Neural cell (in vitro differentiated cells): ENCODE measurements around the gene WBP11. TPM values are rescaled to one million over a fixed set of nuclear protein-coding genes. Genes with fewer than 3 reads are reported as not detected.

Source experiments
- H2AFZ ChIP-seq: fragments of 200-600, 300-800 bp; sonication (generic), shearing (Covaris generic); 2 replicates; pipeline ENCODE4 v1.6.0; 2014; ENCODE audit warnings: low read depth, mild to moderate bottlenecking, antibody characterized with exemption, low read length, moderate library complexity
- H3F3A ChIP-seq: fragments of 200-600 bp; shearing (Covaris generic); 2 replicates; pipeline ENCODE4 v1.6.1; 2016; ENCODE audit warnings: mild to moderate bottlenecking, moderate library complexity, mixed read lengths, antibody characterized with exemption, low read length; ENCODE audit not compliant: insufficient read depth, poor library complexity, severe bottlenecking
- H3K27ac ChIP-seq: fragments of 200-600, 300-800 bp; sonication (generic), shearing (Covaris generic); 2 replicates; pipeline ENCODE4 v1.5.1; 2014; ENCODE audit warnings: mild to moderate bottlenecking, low read length, moderate library complexity
- H3K27me3 ChIP-seq: fragments of 300-800, 200-600 bp; sonication (generic), shearing (Covaris generic); 2 replicates; pipeline ENCODE4 v1.6.0; 2014; ENCODE audit warnings: mild to moderate bottlenecking, low read depth, low read length, moderate library complexity; ENCODE audit not compliant: insufficient read depth
- H3K36me3 ChIP-seq: fragments of 300-800, 200-600 bp; sonication (generic), shearing (Covaris generic); 2 replicates; pipeline ENCODE4 v1.5.1; 2014; ENCODE audit warnings: mild to moderate bottlenecking, antibody characterized with exemption, low read length, moderate library complexity; ENCODE audit not compliant: insufficient read depth
- H3K4me2 ChIP-seq: fragments of 300-800, 200-600 bp; sonication (generic), shearing (Covaris generic); 2 replicates; pipeline ENCODE4 v1.6.0; 2014; ENCODE audit warnings: mild to moderate bottlenecking, low read length
- H3K4me3 ChIP-seq: fragments of 300-800, 200-600 bp; sonication (generic), shearing (Covaris generic); 2 replicates; pipeline ENCODE4 v1.5.1; 2014; ENCODE audit warnings: mild to moderate bottlenecking, low read length, moderate library complexity
- H3K79me2 ChIP-seq: fragments of 200-600 bp; shearing (Covaris generic); replicated peaks from 2 replicates; pipeline ENCODE4 v1.6.0; 2014; ENCODE audit warnings: mild to moderate bottlenecking, low read length, moderate library complexity; ENCODE audit not compliant: insufficient read depth
- H3K9ac ChIP-seq: fragments of 300-800, 200-600 bp; sonication (generic), shearing (Covaris generic); 2 replicates; pipeline ENCODE4 v1.6.1; 2016; ENCODE audit warnings: mild to moderate bottlenecking, low read length, mixed read lengths
- H3K9me2 ChIP-seq: fragments of 200-600 bp; shearing (Covaris generic); 2 replicates; pipeline ENCODE4 v1.6.1; 2016; ENCODE audit warnings: mild to moderate bottlenecking, low read length, mixed read lengths; ENCODE audit not compliant: insufficient read depth
- H3K9me3 ChIP-seq: fragments of 200-600, 300-800 bp; sonication (generic), shearing (Covaris generic); 2 replicates; pipeline ENCODE4 v1.6.1; 2016; ENCODE audit warnings: mild to moderate bottlenecking, mixed run types, low read length, moderate library complexity, mixed read lengths
- H4K20me1 ChIP-seq: fragments of 200-600 bp; shearing (Covaris generic); 2 replicates; pipeline ENCODE4 v1.6.1; 2016; ENCODE audit warnings: mild to moderate bottlenecking, mixed run types; ENCODE audit not compliant: insufficient read depth
- CTCF ChIP-seq: fragments of 450-650 bp; IDR thresholded peaks from 2 replicates; pipeline ENCODE4 v1.5.1; 2014; ENCODE audit warnings: antibody characterized with exemption, mild to moderate bottlenecking, moderate library complexity; ENCODE audit not compliant: poor library complexity, severe bottlenecking
- EP300 ChIP-seq: fragments of 450-650 bp; conservative IDR thresholded peaks from 2 replicates; pipeline ENCODE4 v1.6.1; 2014; ENCODE audit warnings: antibody characterized with exemption, mild to moderate bottlenecking, moderate library complexity; ENCODE audit not compliant: poor library complexity, severe bottlenecking
- EZH2 ChIP-seq: fragments of 200-600, 300-800 bp; shearing (Covaris generic), sonication (generic); IDR thresholded peaks from 2 replicates; pipeline ENCODE4 v1.6.1; 2014; ENCODE audit warnings: antibody characterized with exemption, low read length, borderline replicate concordance, mild to moderate bottlenecking; ENCODE audit not compliant: insufficient read depth, poor library complexity, severe bottlenecking
- MXI1 ChIP-seq: fragments of 450-650 bp; conservative IDR thresholded peaks from 2 replicates; pipeline ENCODE4 v1.6.1; 2014; ENCODE audit warnings: antibody characterized with exemption, mild to moderate bottlenecking; ENCODE audit not compliant: poor library complexity, severe bottlenecking
- POLR2AphosphoS5 ChIP-seq: IDR thresholded peaks from 2 replicates; pipeline ENCODE4 v1.6.1; 2012
- RAD21 ChIP-seq: fragments of 450-650 bp; conservative IDR thresholded peaks from 2 replicates; pipeline ENCODE4 v1.6.1; 2014; ENCODE audit warnings: antibody characterized with exemption, mild to moderate bottlenecking, moderate library complexity
- REST ChIP-seq: IDR thresholded peaks from 2 replicates; pipeline ENCODE4 v1.6.1; 2012; ENCODE audit warnings: borderline replicate concordance
- SMC3 ChIP-seq: fragments of 450-650 bp; conservative IDR thresholded peaks from 2 replicates; pipeline ENCODE4 v1.6.1; 2014; ENCODE audit warnings: antibody characterized with exemption, mild to moderate bottlenecking, moderate library complexity; ENCODE audit not compliant: poor library complexity
- TAF1 ChIP-seq: IDR thresholded peaks from 2 replicates; pipeline ENCODE4 v1.6.1; 2012; ENCODE audit warnings: low read depth
- polyA plus RNA-seq: library from polyadenylated mRNA; depleted of rRNA; stranded (reverse); fragments of >200 nt; gene quantifications from 2 replicates; pipeline ENCODE4 v1.2.3, GENCODE V29; 2014

The WBP11 gene
- polyA plus RNA-seq, 1 donor from 2014 or later: 12.9 TPM

DNA sequence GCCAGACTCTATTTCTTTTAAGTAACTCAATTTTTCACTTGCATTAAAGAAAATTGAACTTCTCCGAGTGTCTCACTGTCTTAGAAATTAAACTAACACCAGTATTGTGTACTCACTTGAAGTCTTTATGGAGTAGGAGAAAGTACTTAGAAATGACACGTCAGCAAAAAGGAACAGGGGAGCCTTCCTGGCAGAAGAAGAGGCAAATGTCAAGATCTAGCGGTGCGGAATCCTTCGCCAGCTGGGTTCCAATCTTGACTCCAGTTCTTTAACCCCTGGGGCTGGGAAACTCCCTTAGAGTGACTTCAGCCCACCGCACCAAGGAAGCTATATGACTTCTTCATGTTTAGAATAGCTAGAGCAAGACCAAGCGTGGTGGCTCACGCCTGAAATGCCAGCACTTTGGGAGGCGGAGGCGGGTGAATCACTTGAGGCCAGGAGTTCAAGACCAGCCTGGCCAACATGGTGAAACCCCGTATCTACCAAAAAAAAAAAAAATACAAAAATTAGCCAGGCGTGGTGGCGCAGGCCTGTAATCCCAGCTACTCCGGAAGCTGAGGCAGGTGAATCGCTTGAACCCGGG, 34.4 kb downstream of the WBP11 start (continued):
- TF ChIP-seq CTCF (no peak), SMC3 (no peak)

DNA sequence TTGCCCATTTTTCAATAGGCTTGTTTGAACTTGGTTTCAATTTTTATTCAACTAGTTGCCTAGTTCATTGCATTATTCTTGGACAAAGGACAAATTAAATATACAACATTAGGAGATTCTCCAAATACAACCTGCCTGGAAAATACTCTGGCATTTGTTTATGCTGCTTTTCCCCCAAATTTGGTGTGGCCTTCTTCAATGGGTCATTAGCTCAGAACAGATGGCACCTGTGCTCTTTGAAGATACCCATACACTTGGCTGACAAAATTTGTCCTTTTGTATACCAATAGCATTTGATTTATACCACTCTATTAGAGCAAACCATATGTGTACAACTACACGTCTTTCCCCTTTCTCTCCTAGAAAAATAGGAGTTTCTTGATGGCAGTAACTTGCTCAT, 35.7 kb downstream of the WBP11 start:
- H3K9me2 ChIP-seq: no peaks in the 10 kb centered on the region
- no peaks in the 10 kb centered on the region for H3F3A ChIP-seq
- H3K4me2 ChIP-seq: no peak overlapping the region
- peak overlapping the region; percentile 26 for H3K4me3 ChIP-seq
- H2AFZ ChIP-seq: no peak overlapping the region
- no peaks in the 10 kb centered on the region for H3K36me3 ChIP-seq
- H3K27me3 ChIP-seq: peaks cover 12% of the 10 kb centered on the region
- no peaks in the 10 kb centered on the region for H4K20me1 ChIP-seq
- H3K27ac ChIP-seq: no peak overlapping the region
- H3K79me2 ChIP-seq: no peaks in the 10 kb centered on the region
- H3K9ac ChIP-seq: no peak overlapping the region
- TF ChIP-seq TAF1 (no peak), CTCF (no peak), EZH2 (no peak), REST (no peak), RAD21 (no peak), EP300 (no peak), POLR2AphosphoS5 (no peak), MXI1 (no peak), SMC3 (no peak)
- no peaks in the 10 kb centered on the region for H3K9me3 ChIP-seq
